GM21528 (cell line): ENCODE measurements around the gene IFT57.
A peak's percentile ranks its signal among the peaks of the same experiment; 100 is the strongest.

ENCODE experiments used
- ATAC-seq: cut with Tn5 transposase; IDR thresholded peaks from one replicate; pipeline ENCODE4 v1.9.1; 2021; ENCODE audit warnings: mild to moderate bottlenecking, moderate library complexity; ENCODE audit not compliant: unreplicated experiment, low FRiP score

IFT57 gene

GRCh38 chr3:108130236-108130635, 92.0 kb downstream of the IFT57 start:
- ATAC-seq, result no peak

GRCh38 chr3:108127301-108127988, 94.8 kb downstream of the IFT57 start:
- no peak for ATAC-seq

- no peak for ATAC-seq
Measured at GRCh38 chr3:108126348-108126747, 95.9 kb downstream of the IFT57 start.

GRCh38 chr3:108125550-108126071, 96.6 kb downstream of the IFT57 start:
- peak; percentile 62 for ATAC-seq

GRCh38 chr3:108125153-108125543, 97.1 kb downstream of the IFT57 start:
- peak; percentile 3 for ATAC-seq

- ATAC-seq, result peak; percentile 89
Measured at GRCh38 chr3:108124337-108125152, 97.7 kb downstream of the IFT57 start.

GRCh38 chr3:108123326-108123725, 98.9 kb downstream of the IFT57 start:
- ATAC-seq, result no peak

- no peak for ATAC-seq
Measured at GRCh38 chr3:108122276-108122675, 99.9 kb downstream of the IFT57 start.

GRCh38 chr3:108119398-108120104, 102.7 kb downstream of the IFT57 start:
- ATAC-seq, result no peak

GRCh38 chr3:108118038-108118768, 104.0 kb downstream of the IFT57 start:
- no peak for ATAC-seq

- ATAC-seq, result no peak
Measured at GRCh38 chr3:108117241-108117775, 104.9 kb downstream of the IFT57 start.

- no peak for ATAC-seq
Measured at GRCh38 chr3:108114423-108115065, 107.7 kb downstream of the IFT57 start.

GRCh38 chr3:108113975-108114374, 108.2 kb downstream of the IFT57 start:
- no peak for ATAC-seq

GRCh38 chr3:108110934-108111333, 111.3 kb downstream of the IFT57 start:
- no peak for ATAC-seq
